GM21447 (cell line): ENCODE data around the gene PLEKHA3.

ENCODE experiments used
- ATAC-seq: cut with Tn5 transposase; IDR thresholded peaks from one replicate; pipeline ENCODE4 v1.9.1; 2021; ENCODE audit not compliant: unreplicated experiment

The PLEKHA3 gene

GRCh38 chr2:178478439-178479274 lies 1.6 kb upstream of the PLEKHA3 start, which contains the start of gene FKBP7:
TSS of gene FKBP7 (minus strand) at chr2:178478600. CDS start at chr2:178478499, 101 bp downstream.
- peak; percentile 39 for ATAC-seq

GRCh38 chr2:178479275-178479616 lies 1.0 kb upstream of the PLEKHA3 start:
- no peak for ATAC-seq

- ATAC-seq: no peak
Measured at GRCh38 chr2:178479758-178480226, 465 bp upstream of the PLEKHA3 start.

GRCh38 chr2:178482437-178482836 lies 2.2 kb downstream of the PLEKHA3 start:
- ATAC-seq: peak; percentile 30

DNA sequence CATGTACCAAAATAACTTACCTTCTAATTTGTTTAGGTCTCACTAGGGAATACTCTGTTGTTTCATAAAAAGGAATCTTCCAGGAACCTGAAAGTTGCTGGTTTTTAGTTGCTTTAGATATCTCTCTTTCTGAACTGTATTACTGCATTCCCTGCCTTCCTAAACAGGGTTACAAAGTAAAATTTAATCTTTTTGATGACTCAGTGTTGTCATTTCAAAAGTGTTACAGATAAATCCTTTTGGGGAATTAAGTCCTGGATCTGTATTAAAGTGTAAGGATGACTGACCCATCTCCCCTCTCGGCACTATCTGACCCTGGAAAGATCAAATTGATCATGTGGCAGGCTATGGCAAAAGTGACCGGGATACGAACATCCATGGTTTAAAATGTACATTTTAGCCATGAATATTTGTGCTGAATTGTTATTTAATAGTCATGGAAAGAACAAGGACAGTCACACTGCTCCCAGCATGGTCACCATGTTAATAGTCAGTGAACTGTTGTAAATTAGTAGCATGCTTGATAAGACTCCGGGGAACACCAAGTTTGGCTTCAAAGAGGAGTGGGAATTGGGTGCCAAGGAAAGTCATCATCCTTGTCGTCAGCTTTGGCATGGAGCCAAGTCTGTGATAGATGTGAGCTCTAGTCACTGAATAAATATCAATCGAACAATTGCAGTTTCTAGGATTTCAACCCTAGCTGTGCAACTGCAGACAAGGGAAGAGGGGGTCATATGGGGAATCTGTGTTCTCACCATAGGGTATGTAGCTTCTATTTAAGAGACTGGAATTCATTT lies 4.2 kb downstream of the PLEKHA3 start:
- no peak for ATAC-seq

- no peak for ATAC-seq
Measured at GRCh38 chr2:178485356-178485755, 5.1 kb downstream of the PLEKHA3 start.

GRCh38 chr2:178491612-178492011 lies 11.4 kb downstream of the PLEKHA3 start:
- ATAC-seq: no peak

GRCh38 chr2:178496049-178496448 lies 15.8 kb downstream of the PLEKHA3 start:
- no peak for ATAC-seq

DNA sequence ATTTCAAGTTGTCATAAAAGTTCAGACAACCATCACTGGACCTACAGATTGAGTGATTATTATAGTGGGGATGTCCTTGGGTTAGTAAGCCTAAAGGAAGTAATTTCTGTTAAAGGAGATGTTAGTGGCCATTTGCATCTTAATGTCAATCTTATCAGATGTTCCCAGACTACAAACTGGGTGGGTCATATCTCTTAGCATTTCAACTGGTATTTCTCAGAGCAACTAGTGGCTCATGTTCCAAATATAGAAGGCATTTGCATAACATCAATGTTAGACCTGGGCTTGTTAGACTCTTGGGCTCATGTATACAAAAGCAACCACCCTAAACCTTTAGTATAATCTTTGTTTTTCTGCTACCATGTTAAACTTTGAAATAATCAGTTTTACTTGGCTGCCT lies 17.9 kb downstream of the PLEKHA3 start:
- ATAC-seq: peak; percentile 60

DNA sequence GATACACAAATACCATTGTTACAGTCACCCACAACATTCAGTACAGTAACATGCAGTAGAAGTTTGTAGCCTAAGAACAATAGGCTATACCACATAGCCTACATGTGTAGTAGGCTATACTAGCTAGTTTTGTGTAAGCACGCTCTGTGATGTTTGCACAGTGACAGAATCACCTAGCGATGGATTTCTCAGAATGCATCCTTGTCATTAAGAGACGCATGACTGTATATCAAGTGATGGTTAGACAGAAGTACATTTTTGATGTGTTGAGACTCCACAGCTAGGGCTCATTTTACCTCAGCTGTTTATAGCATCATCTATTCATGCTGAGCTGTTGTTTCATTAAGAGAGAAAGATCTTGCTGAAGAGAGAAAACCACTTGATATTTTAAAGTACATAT lies 19.4 kb downstream of the PLEKHA3 start:
- no peak for ATAC-seq

DNA sequence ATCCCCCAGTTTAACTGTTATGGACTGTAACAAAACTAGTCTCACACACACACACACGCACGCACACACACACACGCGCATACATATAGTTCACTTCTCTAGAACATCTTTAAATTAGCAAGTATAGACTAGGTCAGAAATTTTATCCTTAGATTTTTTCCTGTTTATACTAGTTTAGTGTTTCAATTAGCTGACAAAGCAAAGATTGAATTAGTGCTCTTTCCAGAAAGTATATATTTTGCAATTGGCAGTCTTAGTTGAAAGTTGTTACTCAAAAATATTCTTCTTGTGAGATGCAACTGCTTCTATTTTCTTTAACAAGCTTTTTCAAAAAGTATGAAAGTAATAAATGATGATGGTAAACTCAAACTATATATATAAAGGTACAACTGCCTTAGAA lies 22.5 kb downstream of the PLEKHA3 start:
- no peak for ATAC-seq

DNA sequence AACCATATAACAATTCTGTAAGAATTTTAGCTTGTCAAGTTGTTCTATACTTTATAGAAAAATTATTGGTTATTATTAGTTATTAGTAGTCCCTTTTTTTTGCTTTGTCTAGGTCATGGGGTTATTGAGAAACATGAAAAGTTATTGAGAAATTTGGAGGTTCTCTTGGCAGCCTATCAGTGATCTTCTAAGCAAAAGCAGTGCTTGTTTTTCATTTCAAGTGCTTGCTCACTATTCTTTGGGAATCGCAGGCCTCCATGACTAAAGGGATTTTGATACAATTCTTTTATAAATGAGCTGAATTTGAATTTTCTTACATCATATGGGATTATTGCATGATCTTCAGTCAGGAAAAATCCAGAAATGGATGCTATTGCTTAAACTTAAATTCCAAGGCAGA lies 25.8 kb downstream of the PLEKHA3 start:
- no peak for ATAC-seq

DNA sequence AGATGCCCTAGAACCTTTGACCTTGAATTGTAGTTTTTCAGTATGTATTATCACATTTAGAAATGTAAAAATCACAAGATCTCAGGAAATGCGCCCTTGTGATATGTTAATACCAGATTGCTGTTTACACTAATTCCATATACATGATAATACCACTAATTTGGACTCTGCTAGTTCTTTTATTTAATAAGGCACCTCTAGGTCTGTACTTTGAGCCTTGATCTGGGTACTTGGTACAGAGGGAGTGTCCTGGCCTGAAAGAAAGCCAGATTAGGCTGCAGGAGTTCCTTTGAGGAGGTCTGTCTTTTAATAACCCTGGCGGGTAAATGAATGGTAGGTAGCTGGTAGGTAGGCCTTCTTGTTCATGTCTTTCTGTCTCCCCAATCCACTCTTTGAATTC lies 26.3 kb downstream of the PLEKHA3 start:
- no peak for ATAC-seq

- no peak for ATAC-seq
Measured at GRCh38 chr2:178506949-178507348, 26.7 kb downstream of the PLEKHA3 start.

GRCh38 chr2:178508646-178509045 lies 28.4 kb downstream of the PLEKHA3 start:
- no peak for ATAC-seq

DNA sequence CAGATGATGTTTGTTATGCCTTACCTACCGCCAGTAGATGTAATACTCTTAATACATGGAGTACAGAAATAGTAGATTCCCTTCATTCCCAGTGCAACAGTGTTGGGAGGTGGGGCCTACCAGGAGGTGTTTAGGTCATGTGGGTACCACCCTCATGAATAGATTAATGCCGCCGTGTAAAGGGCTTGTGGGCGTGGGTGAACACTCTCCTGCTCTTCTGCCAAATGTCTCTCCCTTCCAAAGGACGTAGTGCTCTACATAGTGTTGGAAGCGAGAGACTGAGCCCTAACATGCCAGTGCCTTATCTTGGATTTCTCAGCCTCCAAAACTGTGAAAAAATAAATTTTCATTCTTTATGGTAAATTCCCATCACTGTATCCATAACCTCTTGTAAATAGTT lies 30.1 kb downstream of the PLEKHA3 start:
- ATAC-seq: no peak

GRCh38 chr2:178512484-178512883 lies 32.2 kb downstream of the PLEKHA3 start:
- ATAC-seq: no peak

- ATAC-seq: no peak
Measured at GRCh38 chr2:178513876-178514275, 33.6 kb downstream of the PLEKHA3 start.

DNA sequence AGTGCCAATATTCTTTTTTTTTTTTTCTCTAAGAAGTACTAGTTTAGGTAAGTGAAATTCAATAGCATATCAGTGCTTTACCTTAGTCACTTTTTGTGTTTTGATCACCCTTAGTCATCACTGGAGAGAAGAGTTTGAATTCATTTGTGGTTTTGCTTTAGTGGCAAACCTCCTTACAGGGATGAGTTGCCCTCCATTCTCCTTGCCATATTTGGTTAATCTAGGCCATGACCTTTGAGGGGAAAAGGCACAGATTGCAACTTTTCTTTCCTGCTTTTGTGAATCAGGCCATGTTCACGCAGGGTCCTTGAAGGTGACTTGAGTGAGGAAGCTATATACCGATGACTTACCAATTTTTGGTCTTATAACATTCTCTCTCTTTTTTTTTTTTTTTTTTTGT lies 34.4 kb downstream of the PLEKHA3 start:
- ATAC-seq: peak; percentile 60

DNA sequence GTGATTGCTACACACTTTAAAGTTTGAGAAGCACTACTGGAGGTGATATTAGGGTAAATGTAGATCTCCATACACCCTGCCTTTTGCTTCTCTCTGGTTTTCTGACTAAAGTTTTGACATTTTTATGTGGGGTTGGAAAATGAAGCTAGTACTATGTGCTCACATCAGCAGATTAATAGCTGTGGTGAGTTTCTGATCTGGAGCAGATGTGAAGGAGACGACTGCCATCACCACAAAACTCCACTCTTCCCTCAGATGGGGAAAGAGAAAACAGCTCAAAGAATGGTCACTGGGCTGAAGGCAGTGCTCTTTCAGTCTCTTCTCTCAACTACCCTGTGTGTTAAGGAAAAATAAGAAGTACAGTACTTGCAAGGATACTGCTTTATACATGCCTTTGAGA lies 37.2 kb downstream of the PLEKHA3 start:
- ATAC-seq: no peak

DNA sequence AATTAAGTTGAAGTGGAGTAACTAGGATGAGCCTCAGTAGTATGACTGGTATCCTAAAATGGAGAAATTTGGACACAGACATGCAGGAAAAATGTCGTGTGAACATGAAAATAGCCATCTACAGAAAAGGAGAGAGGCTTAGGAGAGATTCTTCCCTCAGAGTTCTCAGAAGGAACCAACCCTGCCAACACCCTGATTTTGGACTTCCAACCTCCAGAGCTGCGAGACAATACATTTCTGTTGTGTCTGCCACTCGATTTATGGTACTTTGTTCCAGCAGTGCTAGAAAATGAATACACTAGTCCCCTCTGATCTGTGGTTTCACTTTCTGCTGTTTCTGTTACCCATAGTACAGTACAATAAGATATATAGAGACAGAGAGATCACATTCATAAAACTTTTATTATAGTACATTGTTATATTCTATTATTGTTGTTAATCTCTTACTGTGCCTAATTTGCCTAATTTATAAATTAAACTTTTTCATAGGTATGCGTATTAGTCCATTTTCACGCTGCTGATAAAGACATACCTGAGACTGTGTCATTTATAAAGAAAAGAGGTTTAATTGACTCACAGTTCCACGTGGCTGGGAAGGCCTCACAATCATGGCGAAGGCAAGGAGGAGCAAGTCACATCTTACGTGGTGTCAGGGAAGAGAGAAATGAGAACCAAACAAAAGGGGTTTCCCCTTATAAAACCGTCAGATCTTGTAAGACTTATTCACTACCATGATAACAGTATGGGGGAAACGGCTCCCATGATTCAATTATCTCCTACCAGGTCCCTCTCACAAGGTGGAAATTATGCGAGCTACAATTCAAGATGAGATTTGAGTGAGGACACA lies 41.3 kb downstream of the PLEKHA3 start:
- ATAC-seq: no peak
